Sigmoid colon (tissue), 7 donors: ENCODE results near the gene TTC19. TPM values are rescaled to one million over a fixed set of nuclear protein-coding genes. Genes with fewer than 3 reads are reported as not detected.
"Not testable (repeated sequence)": the region's sequence is repeated elsewhere in the genome, so short reads cannot be mapped to it uniquely, and the experiment has no call there.

Source experiments
- DNase-seq: peaks from one replicate; pipeline ENCODE4 v3.0.0-alpha.2; 2019
- H3K27ac ChIP-seq, 4 donors: fragments of 200-600 bp; sonication (generic); one replicate each; pipeline ENCODE4 v1.5.1; 2016 to 2019; ENCODE audit warnings: mild to moderate bottlenecking in 1 of 4
- H3K27me3 ChIP-seq, 3 donors: fragments of 200-600 bp; sonication (generic); one replicate each; pipeline ENCODE4 v1.5.1; 2019; ENCODE audit warnings: mild to moderate bottlenecking in 1 of 3
- H3K36me3 ChIP-seq, 4 donors: fragments of 200-600 bp; sonication (generic); one replicate each; pipeline ENCODE4 v1.5.1; 2016 to 2019
- H3K4me1 ChIP-seq, 4 donors: fragments of 200-600 bp; sonication (generic); one replicate each; pipeline ENCODE4 v1.5.1; 2017 to 2019
- H3K4me3 ChIP-seq, 4 donors: fragments of 200-600 bp; sonication (generic); one replicate each; pipeline ENCODE4 v1.5.1; 2017 to 2019; ENCODE audit warnings: mild to moderate bottlenecking in 2 of 4, moderate library complexity in 1 of 4
- H3K9me3 ChIP-seq, 4 donors: fragments of 200-600 bp in 3 of 4; sonication (generic) in 3 of 4; one replicate each; pipeline versions ENCODE4 v1.5.1 to v1.6.1; 2013 to 2019
- EP300 ChIP-seq, 4 donors: sonication (generic); formaldehyde crosslinking; IDR thresholded peaks; one replicate each; pipeline ENCODE4 v1.6.1; 2017; ENCODE audit warnings: antibody characterized with exemption in 4 of 4
- POLR2A ChIP-seq, 2 donors: fragments of 450-650 bp; IDR thresholded peaks; one replicate each; pipeline ENCODE4 v1.6.1; 2016; ENCODE audit warnings: antibody characterized with exemption in 2 of 2, mild to moderate bottlenecking in 2 of 2, moderate library complexity in 2 of 2
- POLR2AphosphoS5 ChIP-seq, 4 donors: sonication (generic); formaldehyde crosslinking; IDR thresholded peaks; one replicate each; pipeline ENCODE4 v1.6.1; 2017; ENCODE audit warnings: antibody characterized with exemption in 4 of 4
- WGBS, 2 donors: extraction: QIAGEN DNeasy Blood & Tissue Kit; methylation state at CpG; one replicate each; pipeline ENCODE4 v1.1.7; 2013; 5-methylcytosine and 5-hydroxymethylcytosine counted together
- intact Hi-C: fragments of 100-400 bp; cut with DNase I; formaldehyde crosslinking; loops from one replicate; pipeline ENCODE4 v1.15.1; 2023
- polyA plus RNA-seq, 3 donors: library from polyadenylated mRNA; stranded (reverse); fragments of 200-250 nt; gene quantifications; one replicate each; pipeline ENCODE4 v1.2.3, GENCODE V29; 2013
- total RNA-seq, 4 donors: library from RNA; depleted of rRNA; stranded (reverse); fragments of >200 nt; gene quantifications; one replicate each; pipeline ENCODE4 v1.1.0, GENCODE V29; 2016
- TF ChIP-seq, protein P1 (sequence below), 4 experiments: fragments of 450-650 bp in 3 of 4; fragments of 200-600 bp in 1 of 4; IDR thresholded peaks; one replicate each; pipeline ENCODE4 v1.5.1; 2016 to 2019; ENCODE audit warnings: antibody characterized with exemption in 4 of 4, mild to moderate bottlenecking in 3 of 4, moderate library complexity in 2 of 4
- donor health status: healthy with polysubstance abuse.
- donor health status: Bipolar disorder and iron deficiency.
- donor health status: healthy.

The TTC19 gene
- total and polyA plus RNA-seq, 7 donors = 24.6 to 59.1 (median 41.0) TPM

DNA sequence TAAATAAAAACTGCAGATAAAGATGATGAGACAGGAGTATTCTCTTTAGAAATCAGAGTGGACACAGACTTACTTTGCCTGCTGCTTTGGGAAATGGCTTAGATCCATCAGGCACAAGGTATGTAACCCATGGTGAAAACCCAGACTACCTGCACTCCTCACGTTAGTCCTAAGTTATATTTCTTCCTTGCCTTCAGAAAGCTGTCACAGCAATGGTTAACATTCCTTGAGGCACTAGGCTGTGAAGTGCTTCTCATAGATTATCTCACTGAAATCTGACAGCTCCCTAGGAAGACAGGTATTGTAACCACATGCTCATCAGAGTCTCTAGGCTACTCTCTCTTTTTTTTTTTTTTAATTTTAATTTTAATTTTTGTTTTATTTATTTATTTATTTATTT, 21.0 kb upstream of the TTC19 start:
- Histone ChIP-seq H3K9me3 (no peaks in the 10 kb centered on the region), H3K4me1 (peaks cover 0 to 14% (median 0%) of the 10 kb centered on the region in 4 donors), H3K27ac (no peak overlapping the region), H3K4me3 (no peak overlapping the region), H3K36me3 (peaks cover 0 to 53% (median 23%) of the 10 kb centered on the region in 4 donors), H3K27me3 (no peaks in the 10 kb centered on the region)
- no peak for TF ChIP-seq POLR2AphosphoS5 (IDR thresholded peaks at IDR 0.05)
- TF ChIP-seq, protein P1, sequence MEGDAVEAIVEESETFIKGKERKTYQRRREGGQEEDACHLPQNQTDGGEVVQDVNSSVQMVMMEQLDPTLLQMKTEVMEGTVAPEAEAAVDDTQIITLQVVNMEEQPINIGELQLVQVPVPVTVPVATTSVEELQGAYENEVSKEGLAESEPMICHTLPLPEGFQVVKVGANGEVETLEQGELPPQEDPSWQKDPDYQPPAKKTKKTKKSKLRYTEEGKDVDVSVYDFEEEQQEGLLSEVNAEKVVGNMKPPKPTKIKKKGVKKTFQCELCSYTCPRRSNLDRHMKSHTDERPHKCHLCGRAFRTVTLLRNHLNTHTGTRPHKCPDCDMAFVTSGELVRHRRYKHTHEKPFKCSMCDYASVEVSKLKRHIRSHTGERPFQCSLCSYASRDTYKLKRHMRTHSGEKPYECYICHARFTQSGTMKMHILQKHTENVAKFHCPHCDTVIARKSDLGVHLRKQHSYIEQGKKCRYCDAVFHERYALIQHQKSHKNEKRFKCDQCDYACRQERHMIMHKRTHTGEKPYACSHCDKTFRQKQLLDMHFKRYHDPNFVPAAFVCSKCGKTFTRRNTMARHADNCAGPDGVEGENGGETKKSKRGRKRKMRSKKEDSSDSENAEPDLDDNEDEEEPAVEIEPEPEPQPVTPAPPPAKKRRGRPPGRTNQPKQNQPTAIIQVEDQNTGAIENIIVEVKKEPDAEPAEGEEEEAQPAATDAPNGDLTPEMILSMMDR (IDR thresholded peaks at IDR 0.05) = no peak
- TF ChIP-seq POLR2A (IDR thresholded peaks at IDR 0.05) = no peak
- no peak for TF ChIP-seq EP300 (IDR thresholded peaks at IDR 0.05)
- WGBS, 2 donors = 78 to 87% methylated on average over 1 of the region's 1 CpG
- DNase-seq = no peak
- intact Hi-C loops = no loop called here

DNA sequence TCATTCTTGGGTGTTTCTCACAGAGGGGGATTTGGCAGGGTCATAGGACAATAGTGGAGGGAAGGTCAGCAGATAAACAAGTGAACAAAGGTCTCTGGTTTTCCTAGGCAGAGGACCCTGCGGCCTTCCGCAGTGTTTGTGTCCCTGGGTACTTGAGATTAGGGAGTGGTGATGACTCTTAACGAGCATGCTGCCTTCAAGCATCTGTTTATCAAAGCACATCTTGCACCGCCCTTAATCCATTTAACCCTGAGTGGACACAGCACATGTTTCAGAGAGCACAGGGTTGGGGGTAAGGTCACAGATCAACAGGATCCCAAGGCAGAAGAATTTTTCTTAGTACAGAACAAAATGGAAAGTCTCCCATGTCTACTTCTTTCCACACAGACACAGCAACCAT, 20.6 kb upstream of the TTC19 start:
- 42 to 70% methylated on average over 2 of the region's 4 CpGs for whole genome bisulfite sequencing, 2 donors
- H3K4me1 ChIP-seq = peaks cover 0 to 14% (median 0%) of the 10 kb centered on the region in 4 donors
- H3K9me3 ChIP-seq, H3K27me3 ChIP-seq, H3K4me3 ChIP-seq, intact Hi-C loops, H3K27ac ChIP-seq, DNase-seq: not testable (repeated sequence)
- peaks cover 0 to 57% (median 23%) of the 10 kb centered on the region in 4 donors for H3K36me3 ChIP-seq

DNA sequence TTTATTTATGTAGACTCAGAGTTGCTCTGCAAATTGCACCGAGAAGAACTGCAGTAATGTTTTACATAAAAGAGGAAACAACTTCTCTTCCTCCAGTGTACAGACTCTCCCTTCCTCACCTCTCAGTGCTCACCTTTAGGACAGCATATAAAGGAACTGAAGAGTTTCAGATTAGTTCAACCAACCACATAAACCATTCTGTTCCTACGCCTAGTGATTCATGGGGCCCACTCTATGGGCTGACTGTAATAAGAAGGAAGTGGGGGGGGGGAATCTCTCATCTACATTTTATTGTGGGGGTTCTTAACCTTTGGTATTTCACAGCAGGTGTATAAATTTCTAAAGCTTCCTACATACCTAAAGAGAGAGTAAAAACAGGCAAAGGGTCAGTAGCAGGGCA, 18.4 kb upstream of the TTC19 start:
- H3K27ac ChIP-seq = no peak overlapping the region
- peaks cover 0 to 13% (median 0%) of the 10 kb centered on the region in 4 donors for H3K4me1 ChIP-seq
- H3K36me3 ChIP-seq = peaks cover 8 to 67% (median 25%) of the 10 kb centered on the region in 4 donors
- intact Hi-C loops = no loop called here
- TF ChIP-seq EP300 (IDR thresholded peaks at IDR 0.05) (no peak), POLR2A (IDR thresholded peaks at IDR 0.05) (no peak), POLR2AphosphoS5 (IDR thresholded peaks at IDR 0.05) (no peak)
- TF ChIP-seq, protein P1 (IDR thresholded peaks at IDR 0.05) = no peak
- no peaks in the 10 kb centered on the region for H3K27me3 ChIP-seq
- no peak overlapping the region for H3K4me3 ChIP-seq
- no peak for DNase-seq
- WGBS, 2 donors = 16 to 28% methylated on average over 2 of the region's 2 CpGs
- no peaks in the 10 kb centered on the region for H3K9me3 ChIP-seq

DNA sequence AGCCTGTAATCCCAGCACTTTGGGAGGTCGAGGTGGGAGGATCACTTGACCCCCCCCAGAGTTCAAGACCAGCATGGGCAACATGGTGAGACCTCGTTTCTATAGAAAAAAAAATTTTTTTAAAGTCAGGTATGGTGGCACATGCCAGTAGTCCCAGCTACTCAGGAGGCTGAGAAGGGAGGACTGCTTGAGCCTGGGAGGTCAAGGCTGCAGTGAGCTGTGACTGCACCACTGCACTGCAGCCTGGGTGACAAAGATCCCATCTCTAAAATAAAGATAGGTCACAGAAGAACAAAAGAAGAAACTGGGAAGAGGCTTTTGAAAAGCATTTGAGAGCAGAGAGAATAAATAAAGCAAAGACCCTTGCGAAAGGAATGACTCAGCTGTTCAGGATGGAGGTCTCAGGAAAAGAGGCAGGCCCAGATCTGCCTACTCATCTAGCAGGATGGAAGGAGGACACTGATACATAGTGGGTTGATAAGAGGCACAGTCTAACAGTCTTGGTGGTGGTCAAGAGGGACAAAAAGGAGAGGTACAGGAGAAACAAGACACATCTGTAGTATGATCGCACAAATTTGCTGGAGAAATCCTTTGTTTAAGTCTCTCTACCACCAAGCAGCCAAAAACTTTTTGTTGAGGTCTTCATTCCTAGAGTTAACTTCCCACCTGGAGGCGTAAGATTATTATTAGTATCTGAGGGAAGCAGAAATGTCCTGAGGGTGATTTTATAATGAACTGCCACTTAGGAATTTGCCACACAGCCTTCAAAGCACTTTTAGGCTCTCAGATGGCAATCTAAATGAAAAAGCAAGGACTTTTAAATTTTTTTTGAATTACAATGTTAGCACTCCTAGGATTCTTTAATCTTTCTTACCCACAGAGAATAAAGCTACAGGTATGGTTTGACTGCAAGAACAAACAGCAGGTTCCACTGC, 17.7 kb upstream of the TTC19 start:
- TF ChIP-seq POLR2A (IDR thresholded peaks at IDR 0.05) = no peak
- TF ChIP-seq, protein P1 (IDR thresholded peaks at IDR 0.05) = no peak
- TF ChIP-seq EP300 (IDR thresholded peaks at IDR 0.05) = no peak
- no peak for TF ChIP-seq POLR2AphosphoS5 (IDR thresholded peaks at IDR 0.05)
- Histone ChIP-seq H3K27me3 (no peaks in the 10 kb centered on the region), H3K27ac (no peak overlapping the region), H3K36me3 (peaks cover 11 to 74% (median 32%) of the 10 kb centered on the region in 4 donors), H3K4me3 (no peak overlapping the region), H3K4me1 (peaks cover 0 to 6% (median 0%) of the 10 kb centered on the region in 4 donors), H3K9me3 (no peaks in the 10 kb centered on the region)
- WGBS, 2 donors = 61 to 75% methylated on average over 5 of the region's 5 CpGs
- no peak for DNase-seq
- intact Hi-C loops = no loop called here

DNA sequence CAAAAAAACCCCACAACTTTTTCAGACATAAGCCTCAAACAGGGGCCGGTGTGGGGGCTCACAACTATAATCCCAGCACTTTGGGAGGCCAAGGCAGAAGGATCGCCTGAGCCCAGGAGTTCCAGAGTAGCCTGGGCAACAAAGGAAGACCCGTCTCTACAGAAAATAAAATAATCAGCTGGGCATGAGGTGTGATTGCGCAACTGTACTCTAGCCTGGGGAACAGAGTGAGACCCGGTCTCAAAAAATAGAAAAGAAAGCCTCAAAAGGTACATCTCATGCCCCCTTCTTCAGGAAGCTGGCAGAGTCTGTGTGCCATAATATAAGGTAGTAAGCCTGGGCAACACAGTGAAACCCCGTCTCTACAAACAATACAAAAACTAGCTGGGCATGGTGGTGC, 3.3 kb upstream of the TTC19 start:
- TF ChIP-seq POLR2A (IDR thresholded peaks at IDR 0.05) = no peak
- no peak for TF ChIP-seq POLR2AphosphoS5 (IDR thresholded peaks at IDR 0.05)
- TF ChIP-seq EP300 (IDR thresholded peaks at IDR 0.05) = no peak
- TF ChIP-seq, protein P1 (IDR thresholded peaks at IDR 0.05) = no peak
- DNase-seq = no peak
- 81 to 87% methylated on average over 6 of the region's 6 CpGs for WGBS, 2 donors
- no peak overlapping the region for H3K27ac ChIP-seq
- peaks cover 0 to 28% (median 0%) of the 10 kb centered on the region in 4 donors for H3K36me3 ChIP-seq
- no peaks in the 10 kb centered on the region for H3K27me3 ChIP-seq
- intact Hi-C loops = no loop called here
- H3K4me3 ChIP-seq = no peak overlapping the region
- peaks cover 0 to 23% (median 17%) of the 10 kb centered on the region in 4 donors for H3K4me1 ChIP-seq
- H3K9me3 ChIP-seq = no peaks in the 10 kb centered on the region
